Measurements from ENCODE around the gene TUBA1B. TPM values are rescaled to one million over a fixed set of nuclear protein-coding genes. Genes with fewer than 3 reads are reported as not detected.

The TUBA1B gene
- total RNA-seq, 2 experiments from 2014 or later, result 2,573 to 2,575 TPM

- Mint-ChIP-seq H3K4me1 (ENCODE audit: low read depth) (peaks cover 14% of the 10 kb centered on the region), H3K27ac (no peak overlapping the region), H3K4me3 (no peak overlapping the region), H3K36me3 (peaks cover 18% of the 10 kb centered on the region), H3K9me3 (no peaks in the 10 kb centered on the region), H3K27me3 (peaks cover 26% of the 10 kb centered on the region)
- intact Hi-C loops (cut with micrococcal nuclease), result no loop called here
- ChIA-PET CTCF (interaction anchor here (1.0 to 11.5 kb wide), 15 partner anchors 9 to 128 kb away, joined by 3 to 256 read pairs (median 6); partner anchors contain the start of genes KMT2D, LMBR1L, RHEBL1 and TUBA1A), POLR2A (interaction anchor here (1.3 kb wide), 1 partner anchor 33 kb away, joined by 4 read pairs; no protein-coding TSS in a partner anchor)
- no peak for DNase-seq
Measured at GRCh38 chr12:49097381-49097780, 33.8 kb downstream of the TUBA1B start.

- intact Hi-C loops (cut with micrococcal nuclease), result loop anchor here (5.0 kb wide), 1 partner anchor 113 kb away; no protein-coding TSS in a partner anchor
- POLR2A ChIA-PET, result interaction anchor here (0.6 to 3.2 kb wide), 2 partner anchors 36 to 140 kb away, joined by 3 to 11 read pairs; partner anchors contain the start of gene TUBA1B
- CTCF ChIA-PET, result interaction anchor here (1.0 to 11.5 kb wide), 10 partner anchors 8 to 280 kb away, joined by 3 to 256 read pairs (median 4); partner anchors contain the start of genes RHEBL1 and TUBA1B
- peaks cover 8% of the 10 kb centered on the region for H3K36me3 Mint-ChIP-seq
- H3K4me1 Mint-ChIP-seq (ENCODE audit: low read depth), result peaks cover 35% of the 10 kb centered on the region
- H3K4me3 Mint-ChIP-seq, result no peak overlapping the region
- H3K27ac Mint-ChIP-seq, result no peak overlapping the region
- H3K27me3 Mint-ChIP-seq, result peaks cover 47% of the 10 kb centered on the region
- H3K9me3 Mint-ChIP-seq, result no peaks in the 10 kb centered on the region
- DNase-seq, result no peak
Measured at GRCh38 chr12:49094975-49095365, 36.2 kb downstream of the TUBA1B start.

DNA sequence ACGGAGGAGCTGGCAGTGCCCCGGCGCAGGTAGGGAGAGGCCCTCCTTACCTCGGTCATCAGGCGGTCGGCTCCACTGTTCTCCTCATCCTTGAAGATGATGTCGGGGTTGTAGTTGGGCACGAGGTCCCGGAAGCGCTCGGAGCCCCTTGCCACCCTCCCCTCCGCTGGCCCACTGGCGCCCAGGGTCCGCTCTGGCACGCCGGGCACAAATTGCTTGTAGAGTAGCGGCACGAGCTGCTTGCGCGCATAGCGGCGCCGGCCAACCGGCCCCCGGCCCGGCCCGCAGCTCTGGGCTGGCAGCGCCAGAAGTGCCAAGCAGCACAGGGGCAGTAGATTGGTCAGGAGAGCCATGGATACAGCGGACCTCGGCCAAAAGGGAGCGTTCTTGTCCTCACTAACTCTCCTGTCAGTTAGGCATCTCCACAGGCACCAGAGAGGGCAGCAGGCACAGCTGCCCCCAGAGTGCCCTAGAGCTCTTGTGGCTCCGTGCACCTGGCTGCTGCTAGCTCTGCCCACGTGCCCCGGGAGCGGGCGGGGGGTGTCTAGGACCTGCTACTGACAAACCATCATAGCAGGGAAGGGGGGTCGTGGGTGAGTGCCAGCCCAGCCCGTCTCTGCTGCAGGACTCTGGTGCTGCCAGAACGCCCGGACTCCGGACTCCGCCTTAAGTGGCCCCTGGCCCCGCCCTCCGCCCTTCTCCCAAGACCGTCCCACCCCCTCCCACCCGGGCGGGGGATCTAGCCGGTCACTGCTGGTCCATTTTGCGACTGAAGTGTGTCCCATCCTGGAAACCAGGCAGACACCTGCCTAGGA, 36.8 kb downstream of the TUBA1B start, which contains the start of gene DHH:
Gene DHH, minus strand, starts transcription at position 642 of the 815 bp plus-strand sequence. Its CDS starts 289 bp downstream, at position 353.
- no peak within 1 kb of the TSS for H3K27ac Mint-ChIP-seq
- CTCF ChIA-PET, result interaction anchor here (0.6 to 11.5 kb wide), 14 partner anchors 8 to 279 kb away, joined by 3 to 256 read pairs (median 4); partner anchors contain the start of genes RHEBL1 and TUBA1B
- peaks cover 7% of the 10 kb centered on the region for H3K36me3 Mint-ChIP-seq
- DNase-seq, result no peak
- H3K4me3 Mint-ChIP-seq, result no peak within 1 kb of the TSS
- peaks cover 39% of the 10 kb centered on the region for H3K4me1 Mint-ChIP-seq (ENCODE audit: low read depth)
- POLR2A ChIA-PET, result interaction anchor here (0.6 to 3.2 kb wide), 4 partner anchors 30 to 141 kb away, joined by 3 to 11 read pairs (median 6); partner anchors contain the start of genes TUBA1B and WNT1
- peaks cover 51% of the 10 kb centered on the region for H3K27me3 Mint-ChIP-seq
- intact Hi-C loops (cut with micrococcal nuclease), result loop anchor here (5.0 kb wide), 1 partner anchor 112 kb away; no protein-coding TSS in a partner anchor
- H3K9me3 Mint-ChIP-seq, result no peaks in the 10 kb centered on the region

DNA sequence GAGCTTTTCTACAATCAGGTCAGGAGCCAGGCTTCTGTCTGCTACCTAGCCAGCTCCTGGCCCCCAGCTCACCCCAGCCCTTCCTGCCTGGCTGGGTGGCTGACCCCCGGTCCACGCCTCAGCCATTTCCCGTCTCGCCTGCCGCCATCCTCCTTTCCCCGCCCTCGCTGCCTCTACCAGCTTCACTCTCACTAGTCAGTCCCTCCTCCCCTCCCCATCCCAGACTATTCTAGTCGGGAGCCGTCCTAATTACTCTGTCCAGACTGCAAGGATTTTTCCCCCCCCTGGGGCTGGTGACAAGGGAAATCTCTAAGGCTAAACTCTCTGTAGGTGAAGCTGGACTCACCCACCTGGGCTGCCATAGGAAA, 37.4 kb downstream of the TUBA1B start:
- Mint-ChIP-seq H3K4me1 (ENCODE audit: low read depth) (peaks cover 40% of the 10 kb centered on the region), H3K36me3 (peaks cover 5% of the 10 kb centered on the region), H3K4me3 (no peak overlapping the region), H3K27ac (no peak overlapping the region), H3K27me3 (peaks cover 56% of the 10 kb centered on the region), H3K9me3 (no peaks in the 10 kb centered on the region)
- intact Hi-C loops (cut with micrococcal nuclease), result loop anchor here (5.0 kb wide), 1 partner anchor 111 kb away; no protein-coding TSS in a partner anchor
- DNase-seq, result no peak
- ChIA-PET POLR2A (interaction anchor here (1.0 to 3.2 kb wide), 3 partner anchors 30 to 116 kb away, joined by 4 to 11 read pairs (median 7); partner anchors contain the start of genes TUBA1B and WNT1), CTCF (interaction anchor here (0.6 to 11.5 kb wide), 11 partner anchors 9 to 106 kb away, joined by 3 to 256 read pairs (median 4); partner anchors contain the start of genes RHEBL1 and TUBA1B)

- CTCF ChIA-PET, result interaction anchor here (0.6 to 11.5 kb wide), 16 partner anchors 7 to 255 kb away, joined by 3 to 256 read pairs (median 4); partner anchors contain the start of genes RHEBL1, TUBA1B and WNT1
- DNase-seq, result no peak
- H3K4me3 Mint-ChIP-seq, result no peak overlapping the region
- peaks cover 49% of the 10 kb centered on the region for H3K4me1 Mint-ChIP-seq (ENCODE audit: low read depth)
- no peak overlapping the region for H3K27ac Mint-ChIP-seq
- POLR2A ChIA-PET, result interaction anchor here (0.6 to 3.2 kb wide), 5 partner anchors 29 to 182 kb away, joined by 3 to 11 read pairs (median 5); partner anchors contain the start of genes TUBA1B and WNT1
- H3K36me3 Mint-ChIP-seq, result peaks cover 4% of the 10 kb centered on the region
- peaks cover 61% of the 10 kb centered on the region for H3K27me3 Mint-ChIP-seq
- H3K9me3 Mint-ChIP-seq, result no peaks in the 10 kb centered on the region
- intact Hi-C loops (cut with micrococcal nuclease), result loop anchor here (1.0 to 5.0 kb wide), 2 partner anchors 29 to 111 kb away; no protein-coding TSS in a partner anchor
Measured at GRCh38 chr12:49092816-49093406, 38.3 kb downstream of the TUBA1B start.

GRCh38 chr12:49092086-49092815, 38.9 kb downstream of the TUBA1B start:
- Mint-ChIP-seq H3K27me3 (peaks cover 61% of the 10 kb centered on the region), H3K4me1 (ENCODE audit: low read depth) (peaks cover 53% of the 10 kb centered on the region), H3K9me3 (no peaks in the 10 kb centered on the region), H3K36me3 (peaks cover 3% of the 10 kb centered on the region), H3K27ac (no peak overlapping the region), H3K4me3 (no peak overlapping the region)
- ChIA-PET CTCF (interaction anchor here (0.6 to 11.5 kb wide), 16 partner anchors 8 to 256 kb away, joined by 3 to 256 read pairs (median 4); partner anchors contain the start of genes RHEBL1, TUBA1B and WNT1), POLR2A (interaction anchor here (0.6 to 3.2 kb wide), 5 partner anchors 28 to 182 kb away, joined by 3 to 11 read pairs (median 5); partner anchors contain the start of gene TUBA1B)
- intact Hi-C loops (cut with micrococcal nuclease), result loop anchor here (1.0 to 5.0 kb wide), 2 partner anchors 28 to 110 kb away; no protein-coding TSS in a partner anchor
- peak; percentile 78 for DNase-seq

DNA sequence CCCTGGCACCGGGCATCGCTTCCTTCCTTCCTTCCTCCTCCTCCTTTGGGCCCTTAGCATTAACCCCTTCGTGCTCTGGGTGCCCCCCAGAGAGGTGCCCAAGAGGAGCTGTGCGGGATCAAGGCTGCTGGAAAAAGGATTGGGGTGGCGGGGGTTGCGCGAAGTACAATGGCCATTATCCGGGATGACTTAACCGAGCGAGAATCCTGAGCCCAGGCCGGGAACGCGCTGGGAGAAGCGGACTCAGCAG, 39.4 kb downstream of the TUBA1B start:
- CTCF ChIA-PET, result interaction anchor here (1.1 to 11.5 kb wide), 12 partner anchors 9 to 136 kb away, joined by 3 to 256 read pairs (median 6); partner anchors contain the start of genes RHEBL1 and WNT1
- Mint-ChIP-seq H3K9me3 (no peaks in the 10 kb centered on the region), H3K27ac (no peak overlapping the region), H3K36me3 (peaks cover 3% of the 10 kb centered on the region), H3K4me1 (ENCODE audit: low read depth) (peaks cover 53% of the 10 kb centered on the region), H3K27me3 (peaks cover 62% of the 10 kb centered on the region), H3K4me3 (no peak overlapping the region)
- intact Hi-C loops (cut with micrococcal nuclease), result loop anchor here (1.0 to 5.0 kb wide), 2 partner anchors 27 to 109 kb away; no protein-coding TSS in a partner anchor
- POLR2A ChIA-PET, result interaction anchor here (0.6 to 3.2 kb wide), 3 partner anchors 28 to 144 kb away, joined by 5 to 11 read pairs (median 7); partner anchors contain the start of gene TUBA1B
- DNase-seq, result no peak

DNA sequence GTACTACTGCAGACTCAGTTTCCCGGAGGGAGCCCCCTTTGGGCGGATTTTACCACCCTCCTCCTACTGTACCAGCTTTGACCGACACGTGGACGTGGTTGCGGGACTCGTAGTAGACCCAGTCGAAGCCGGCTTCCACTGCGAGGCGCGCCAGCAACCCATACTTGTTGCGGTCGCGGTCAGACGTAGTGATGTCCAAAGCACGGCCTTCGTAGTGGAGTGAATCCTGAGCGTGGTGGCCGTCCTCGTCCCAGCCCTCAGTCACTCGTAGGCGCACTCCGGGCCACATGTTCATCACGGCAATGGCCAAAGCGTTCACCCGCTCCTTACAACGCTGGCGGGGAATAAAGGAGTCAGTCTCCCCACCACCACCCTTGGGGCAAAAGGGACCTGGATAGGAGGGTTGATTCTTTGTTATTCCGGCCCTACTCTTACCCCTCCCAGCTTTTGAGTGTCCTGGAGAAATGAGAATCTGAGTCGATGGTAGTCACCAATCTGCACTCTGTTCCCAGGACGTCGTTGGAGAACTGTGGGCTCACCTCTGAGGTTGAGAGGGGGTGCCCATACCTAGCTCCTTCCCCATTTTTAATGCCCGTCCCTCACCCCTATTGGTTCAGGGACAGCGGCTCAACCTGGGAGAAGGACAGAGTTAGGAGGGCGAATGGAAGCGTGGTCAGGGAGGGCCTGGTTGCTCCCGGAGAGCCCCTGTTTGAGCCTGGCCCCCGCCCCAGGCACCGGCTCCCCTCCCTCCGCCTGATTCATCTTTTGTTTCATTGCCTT, 39.9 kb downstream of the TUBA1B start:
- ChIA-PET CTCF (interaction anchor here (1.1 to 11.5 kb wide), 10 partner anchors 9 to 113 kb away, joined by 3 to 256 read pairs (median 6); partner anchors contain the start of genes RHEBL1 and WNT1), POLR2A (no interaction called here)
- no peaks in the 10 kb centered on the region for H3K36me3 Mint-ChIP-seq
- no peak overlapping the region for H3K27ac Mint-ChIP-seq
- DNase-seq, result no peak
- peaks cover 64% of the 10 kb centered on the region for H3K27me3 Mint-ChIP-seq
- H3K4me1 Mint-ChIP-seq (ENCODE audit: low read depth), result peaks cover 55% of the 10 kb centered on the region
- intact Hi-C loops (cut with micrococcal nuclease), result loop anchor here (5.0 kb wide), 1 partner anchor 109 kb away; no protein-coding TSS in a partner anchor
- H3K4me3 Mint-ChIP-seq, result no peak overlapping the region
- H3K9me3 Mint-ChIP-seq, result no peaks in the 10 kb centered on the region

DNA sequence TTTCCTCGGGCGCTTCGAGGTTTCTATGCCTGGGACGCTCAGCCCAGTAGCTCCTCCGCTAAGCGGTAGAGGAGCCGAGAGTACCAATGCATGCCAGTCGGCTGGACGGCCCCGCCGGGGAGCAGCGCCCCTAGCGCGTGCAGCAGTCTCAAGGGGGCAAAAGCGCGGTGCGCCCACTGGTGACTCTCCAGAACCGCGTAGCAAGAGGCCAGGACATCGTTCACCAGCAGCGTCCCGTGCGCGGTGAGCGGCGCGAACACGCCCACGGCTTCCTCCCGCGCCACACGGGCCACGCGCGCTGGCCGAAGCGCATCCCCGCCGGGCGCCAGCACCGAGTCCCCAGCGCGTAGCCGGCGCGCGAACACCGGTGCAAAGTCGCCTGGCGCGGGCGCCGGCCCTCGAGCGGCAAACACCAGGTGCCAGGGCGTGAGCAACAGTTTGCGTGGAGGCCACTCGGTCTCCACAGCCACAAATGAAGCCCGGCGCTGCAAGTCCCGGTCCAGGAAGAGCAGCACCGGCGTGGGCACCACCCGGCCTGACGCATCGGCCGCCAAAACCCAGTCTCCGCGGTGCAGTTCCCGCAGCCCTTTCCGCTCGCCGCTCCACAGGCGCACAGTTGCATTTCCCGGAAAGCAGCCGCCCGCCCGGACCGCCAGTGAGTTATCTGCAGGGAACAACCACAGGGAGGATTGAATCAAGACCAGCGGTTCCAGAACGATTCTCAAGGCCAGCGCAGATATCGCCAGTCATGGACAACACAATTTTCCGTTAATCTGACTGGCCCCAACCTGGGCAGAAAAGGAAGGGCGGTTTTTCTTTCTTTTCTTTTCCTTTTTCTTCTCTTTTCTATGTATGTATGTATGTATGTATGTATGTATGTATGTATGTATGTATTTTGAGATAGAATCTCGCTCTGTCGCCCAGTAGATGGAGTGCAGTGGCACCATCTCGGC, 41.1 kb downstream of the TUBA1B start:
- H3K36me3 Mint-ChIP-seq, result no peaks in the 10 kb centered on the region
- intact Hi-C loops (cut with micrococcal nuclease), result loop anchor here (2.0 to 5.0 kb wide), 5 partner anchors 19 to 108 kb away; partner anchors contain the start of gene TUBA1B
- H3K27ac Mint-ChIP-seq, result no peak overlapping the region
- ChIA-PET CTCF (interaction anchor here (0.6 to 11.5 kb wide), 18 partner anchors 11 to 205 kb away, joined by 3 to 256 read pairs (median 12); partner anchors contain the start of genes LMBR1L, PRPH, RHEBL1 and TUBA1B), POLR2A (no interaction called here)
- H3K9me3 Mint-ChIP-seq, result no peaks in the 10 kb centered on the region
- peaks cover 57% of the 10 kb centered on the region for H3K27me3 Mint-ChIP-seq
- peak; percentile 51 for DNase-seq
- H3K4me3 Mint-ChIP-seq, result peak overlapping the region; percentile 66
- H3K4me1 Mint-ChIP-seq (ENCODE audit: low read depth), result peaks cover 55% of the 10 kb centered on the region
